Hematopoietic multipotent progenitor cell treated with erythropoietin and hydrocortisone succinate and interleukin-3 and kit ligand, for 8 days (in vitro differentiated cells): Measurements from ENCODE around the gene MYEF2.

Experiments used
- DNase-seq: peaks from one replicate; pipeline ENCODE4 v3.0.0-alpha.2; 2015

The MYEF2 gene

DNA sequence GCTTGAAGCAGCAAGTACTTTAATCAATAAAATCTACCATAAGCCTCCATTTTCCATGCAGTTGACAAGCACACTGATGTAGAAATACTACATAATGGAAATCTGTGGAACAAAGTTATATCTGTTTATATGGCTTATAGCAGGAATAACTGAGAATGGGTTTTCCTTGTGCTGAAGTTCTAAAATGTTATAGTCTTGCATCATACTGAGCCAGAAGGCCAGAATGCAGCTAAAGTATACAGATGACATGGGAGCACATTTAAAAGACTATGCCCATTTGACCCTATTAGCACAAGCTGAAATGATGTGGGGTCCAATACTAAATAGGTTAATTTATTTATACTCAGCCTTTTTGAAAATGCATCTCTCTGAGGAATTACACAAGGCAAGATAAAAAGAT is 32.2 kb downstream of the MYEF2 start:
- no peak for DNase-seq

DNA sequence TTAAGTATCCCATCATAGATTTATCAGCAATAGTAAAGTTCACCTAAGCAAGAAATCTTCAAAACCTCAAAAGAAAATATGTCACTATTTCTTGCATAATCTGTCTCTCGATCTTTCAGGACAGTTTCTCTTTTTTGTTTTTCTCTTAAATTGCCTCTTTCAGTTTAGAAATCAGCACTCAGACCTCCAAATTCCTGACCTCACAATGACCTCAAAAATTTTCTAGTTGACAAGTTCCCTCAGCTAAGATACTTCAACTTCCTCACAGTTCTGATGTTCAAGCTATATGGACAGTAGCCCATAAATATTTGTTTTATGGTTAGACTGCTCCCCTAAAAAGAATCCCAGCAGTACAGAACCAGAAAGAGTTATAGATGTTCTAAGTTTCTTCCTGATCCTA is 33.2 kb downstream of the MYEF2 start:
- no peak for DNase-seq

DNA sequence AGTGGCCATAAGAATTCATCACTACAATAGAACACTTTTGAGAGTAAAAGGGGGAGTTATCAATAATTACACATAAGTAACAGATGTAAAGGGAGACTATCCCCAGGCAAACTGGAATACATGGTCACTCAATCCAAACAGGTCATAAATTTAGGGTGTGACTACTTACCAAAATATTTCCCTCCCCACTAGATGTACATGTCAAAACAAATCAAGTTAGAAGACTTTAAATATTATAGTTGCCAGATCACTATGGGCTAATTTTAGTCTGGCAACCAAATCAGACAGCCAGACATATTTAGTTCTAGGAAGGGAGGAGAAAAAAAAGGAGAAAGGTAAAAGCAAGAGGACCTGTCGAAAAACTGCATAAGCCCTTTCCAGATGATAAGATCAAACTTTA is 34.2 kb downstream of the MYEF2 start:
- DNase-seq, result no peak

DNA sequence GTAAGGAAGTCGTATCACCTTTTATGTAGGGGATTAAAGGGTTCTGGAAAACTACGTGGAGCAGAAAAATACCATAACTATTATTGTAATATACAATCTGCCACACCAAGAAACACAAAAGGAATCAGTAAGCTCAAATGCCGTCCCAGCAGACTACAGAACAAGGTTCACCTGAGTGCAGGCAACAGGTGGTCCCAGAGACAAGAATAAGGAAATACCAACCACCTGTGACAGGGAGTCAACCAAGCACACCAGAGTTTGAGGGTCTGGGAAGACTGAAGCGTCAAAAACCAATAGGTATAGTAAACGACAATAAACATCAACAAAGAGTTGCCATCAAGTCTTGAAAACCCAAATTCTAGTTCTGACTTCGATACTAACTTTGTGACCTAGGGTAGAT is 45.2 kb downstream of the MYEF2 start:
- DNase-seq, result no peak

DNA sequence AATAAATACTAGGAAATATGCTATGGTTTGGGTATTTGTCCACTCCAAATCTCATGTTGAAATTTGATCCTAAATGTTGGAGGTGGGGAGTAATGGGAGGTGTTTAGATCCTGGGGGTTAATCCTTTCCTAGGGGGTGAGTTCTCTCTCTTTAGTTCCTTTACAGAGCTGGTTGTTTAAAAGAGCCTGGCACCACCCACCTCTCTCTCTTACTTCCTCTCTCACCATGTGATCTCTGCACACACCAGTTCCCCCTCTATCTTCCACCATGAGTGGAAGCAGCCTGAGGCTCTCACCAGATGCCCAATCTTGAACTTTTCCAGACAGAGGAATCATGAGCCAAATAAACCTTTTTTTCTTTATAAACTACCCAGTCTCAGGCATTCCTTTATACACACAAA is 46.8 kb downstream of the MYEF2 start:
- DNase-seq, result no peak

DNA sequence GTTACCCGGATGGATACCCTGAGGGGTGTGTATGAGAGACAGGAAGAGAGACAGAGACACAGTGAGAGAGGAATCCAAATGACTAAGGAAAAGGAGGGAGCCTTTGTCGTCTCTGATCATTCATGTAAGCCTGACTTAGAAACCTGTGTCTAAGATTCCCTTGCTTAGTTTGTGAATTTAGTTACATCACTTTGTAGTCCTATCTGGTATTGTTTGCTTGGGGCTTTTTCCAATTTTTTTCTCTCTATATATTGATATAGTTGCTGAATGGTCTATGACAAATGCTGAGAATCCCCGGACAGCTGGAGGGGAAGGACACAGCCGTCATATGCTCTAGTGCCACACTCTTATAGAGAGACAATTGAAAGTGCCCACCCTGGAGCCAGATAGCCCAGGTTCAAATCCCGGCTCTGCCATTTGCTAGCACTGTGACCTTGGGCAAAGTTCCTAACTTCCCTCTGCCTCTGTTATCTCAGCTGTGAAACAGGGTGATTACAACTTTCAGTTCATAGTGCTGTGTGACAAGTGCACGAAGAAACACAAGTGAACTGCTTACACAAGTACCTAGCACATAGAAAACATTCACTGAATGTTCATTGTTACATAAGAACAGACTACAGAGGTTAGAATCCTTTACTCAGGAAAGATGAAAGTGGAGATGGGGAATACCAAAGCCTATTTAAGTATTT is 51.3 kb downstream of the MYEF2 start:
- DNase-seq, result no peak

DNA sequence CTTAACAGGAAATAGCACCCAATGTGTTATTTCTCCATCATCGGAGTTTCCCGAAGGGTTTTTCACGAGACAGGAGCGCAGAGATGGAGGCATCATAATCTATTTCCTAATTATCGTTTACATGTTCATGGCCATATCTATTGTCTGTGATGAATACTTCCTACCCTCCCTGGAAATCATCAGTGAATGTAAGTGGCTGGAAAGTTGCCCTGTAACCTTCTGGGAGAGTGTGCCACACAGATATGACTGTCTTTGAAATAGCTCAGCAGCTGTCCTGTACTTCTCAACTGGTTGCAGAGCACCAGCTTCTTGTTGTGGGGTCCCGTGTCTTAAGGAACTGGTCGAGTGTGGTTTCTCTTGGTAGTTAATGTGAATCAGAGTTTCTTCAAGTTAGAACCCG is 56.2 kb downstream of the MYEF2 start:
- no peak for DNase-seq

DNA sequence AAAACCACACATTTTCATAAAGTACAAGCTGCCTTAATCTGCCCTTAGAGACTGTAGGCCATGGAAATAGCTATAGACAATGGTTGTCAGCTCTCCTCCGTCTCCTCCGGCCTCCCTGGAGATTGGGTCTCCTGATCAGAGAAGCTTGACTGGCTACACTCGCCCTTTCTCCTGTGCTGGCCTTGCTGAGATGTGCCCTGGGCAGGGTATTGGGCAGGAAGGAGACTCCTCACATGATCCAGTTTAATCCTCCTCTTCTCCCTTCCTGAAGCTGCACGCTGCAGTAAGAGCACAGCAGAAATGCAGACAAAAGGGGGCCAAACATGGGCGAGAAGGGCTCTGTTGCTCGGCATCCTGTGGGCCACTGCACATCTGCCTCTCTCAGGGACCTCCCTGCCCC is 57.4 kb downstream of the MYEF2 start, which contains the start of gene SLC24A5:
TSS of gene SLC24A5 (plus strand) at position 246 of the 400 bp plus-strand sequence. CDS start at position 301, 55 bp downstream.
- DNase-seq, result no peak

DNA sequence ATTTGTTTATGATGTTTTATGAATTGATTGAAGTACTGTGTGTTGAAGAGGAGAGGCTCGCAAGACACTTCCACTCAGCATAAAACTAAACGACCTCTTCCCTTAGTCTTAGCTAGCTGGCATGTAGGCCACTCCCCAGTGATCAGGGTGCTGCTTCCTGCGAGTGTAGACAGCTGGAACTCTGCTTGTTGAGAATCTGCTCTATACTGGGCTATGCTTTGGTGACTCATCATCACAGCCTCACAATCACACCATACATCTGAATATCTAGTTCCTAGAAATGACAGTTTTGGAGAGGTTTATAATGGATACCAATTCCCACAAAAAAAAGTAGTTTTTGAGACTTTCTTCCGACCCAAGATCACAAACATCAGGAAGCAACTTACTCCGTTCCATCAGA is 58.8 kb downstream of the MYEF2 start:
- no peak for DNase-seq

DNA sequence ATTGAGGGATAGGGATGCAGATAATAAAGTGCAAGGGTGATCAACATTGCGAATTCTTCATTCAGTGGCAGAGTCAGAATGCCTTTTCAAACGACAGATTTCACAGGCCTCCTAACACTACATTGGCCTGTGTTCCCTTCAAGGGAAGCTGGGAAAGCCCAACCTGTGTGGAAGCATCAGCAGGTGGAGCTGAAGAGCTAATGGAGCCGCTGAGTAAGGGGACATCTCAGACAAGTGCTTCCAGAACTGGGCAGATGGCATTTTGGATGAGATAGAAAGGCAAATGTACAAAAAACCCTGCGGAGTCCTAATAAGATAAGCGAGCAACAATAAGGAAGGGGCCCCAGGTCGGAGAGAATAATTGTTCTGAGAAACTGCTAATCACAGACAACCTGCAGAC is 65.9 kb downstream of the MYEF2 start:
- peak; percentile 10 for DNase-seq

DNA sequence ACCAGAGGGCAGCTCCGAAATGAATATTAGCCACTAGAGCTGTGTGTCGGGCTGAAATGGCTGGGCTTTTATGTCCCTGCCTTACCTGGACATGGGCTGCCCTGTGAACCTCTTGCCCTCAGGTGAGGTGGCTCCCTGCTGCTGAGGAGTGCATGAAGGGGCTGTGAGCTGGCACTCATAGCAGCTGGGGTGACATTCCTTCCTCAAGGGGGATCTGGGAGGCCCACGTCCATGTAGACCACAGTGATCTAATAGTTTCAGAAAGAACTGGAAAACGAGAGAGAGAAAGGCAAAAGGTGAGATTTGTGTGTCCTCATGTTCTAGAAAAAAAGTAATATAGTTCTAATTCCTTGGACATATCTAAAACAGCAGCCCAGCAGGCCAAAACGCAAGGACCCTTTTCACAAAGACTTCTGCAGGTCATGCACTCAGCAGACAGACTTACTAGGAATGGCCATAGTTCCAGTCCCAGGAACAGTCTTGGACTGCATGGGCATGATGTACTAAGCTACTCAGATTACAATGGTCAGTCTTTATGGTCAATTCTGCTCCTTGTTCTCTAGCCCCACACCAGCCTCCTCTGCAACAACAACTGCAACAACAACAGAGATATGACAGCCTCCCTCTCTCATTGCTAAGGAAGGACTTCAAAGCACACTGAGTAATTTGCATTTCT is 68.1 kb downstream of the MYEF2 start:
- DNase-seq, result no peak

DNA sequence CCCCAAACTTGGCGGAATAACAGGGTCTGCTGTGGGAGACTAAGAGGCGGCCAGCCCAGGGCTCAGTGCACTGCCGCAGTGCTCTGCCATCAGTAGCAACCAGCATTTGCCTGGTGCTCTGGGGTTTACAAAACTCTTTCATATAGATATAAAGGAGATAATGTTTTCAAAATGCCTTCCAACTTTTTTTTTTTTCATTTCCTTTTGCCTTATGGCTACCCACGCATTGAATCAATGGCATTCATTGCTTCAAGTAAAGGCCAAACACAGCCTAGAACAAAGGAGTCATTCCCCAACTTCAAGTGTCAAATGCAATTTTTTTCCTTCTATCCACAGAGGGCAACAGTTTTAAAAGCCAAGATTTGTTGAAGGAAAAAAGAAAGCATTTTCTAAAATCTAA is 68.9 kb downstream of the MYEF2 start:
- DNase-seq, result no peak

DNA sequence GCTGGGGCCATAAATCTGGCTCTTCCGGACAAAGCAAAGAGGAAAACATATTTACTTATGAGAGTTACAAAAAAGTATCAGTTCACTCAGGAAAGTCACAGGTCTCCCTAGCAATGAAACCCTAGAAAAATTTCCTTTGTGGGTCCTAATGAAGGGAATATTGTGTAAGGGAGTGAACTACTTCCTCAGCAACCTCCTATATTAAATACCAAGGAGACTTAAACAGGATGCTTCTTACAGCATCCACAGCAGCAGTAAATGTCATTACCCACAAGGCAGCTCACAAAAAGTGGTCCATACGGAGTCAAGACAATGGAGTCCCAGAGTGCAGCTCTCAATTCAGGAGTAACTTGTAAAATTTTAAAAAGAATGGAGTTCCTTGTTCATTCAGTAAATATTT is 72.2 kb downstream of the MYEF2 start:
- DNase-seq, result no peak

DNA sequence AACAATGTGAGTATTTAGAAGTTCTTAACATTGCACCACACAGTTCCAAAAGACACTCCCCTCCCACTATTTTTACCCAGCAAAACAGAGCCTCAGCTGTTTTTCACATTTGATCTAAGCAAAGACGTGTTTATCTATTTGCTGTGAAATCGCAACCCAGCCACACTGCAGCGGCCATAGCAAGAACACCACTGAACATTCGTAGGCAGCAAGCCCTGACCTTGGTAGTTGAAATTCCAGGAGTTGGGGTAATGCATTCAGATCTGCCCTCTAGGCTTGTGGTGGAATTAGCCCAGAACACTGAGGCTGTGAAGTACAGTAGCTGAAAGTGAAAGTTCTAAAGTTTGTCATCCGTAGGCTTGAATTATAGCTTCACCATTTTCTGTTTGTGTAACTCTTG is 74.4 kb downstream of the MYEF2 start:
- DNase-seq, result no peak

DNA sequence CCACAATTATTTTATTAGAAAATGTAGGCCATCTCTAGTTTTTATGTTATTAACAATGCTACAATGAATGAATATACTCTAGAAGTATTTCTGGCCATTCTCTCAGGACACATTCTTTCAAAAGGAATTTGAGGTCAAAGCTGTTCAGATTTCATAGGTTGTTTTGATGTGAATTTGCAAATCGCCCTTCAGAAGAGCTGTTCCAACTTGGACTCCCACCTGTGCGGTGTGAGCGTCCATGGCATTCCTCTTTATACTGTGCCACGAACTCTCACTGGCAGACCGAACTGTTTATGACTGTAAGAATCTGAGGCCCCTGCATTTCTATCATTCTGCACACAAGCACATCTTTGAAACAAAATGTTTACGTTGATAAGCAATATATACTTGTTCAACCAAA is 75.9 kb downstream of the MYEF2 start:
- DNase-seq, result no peak

DNA sequence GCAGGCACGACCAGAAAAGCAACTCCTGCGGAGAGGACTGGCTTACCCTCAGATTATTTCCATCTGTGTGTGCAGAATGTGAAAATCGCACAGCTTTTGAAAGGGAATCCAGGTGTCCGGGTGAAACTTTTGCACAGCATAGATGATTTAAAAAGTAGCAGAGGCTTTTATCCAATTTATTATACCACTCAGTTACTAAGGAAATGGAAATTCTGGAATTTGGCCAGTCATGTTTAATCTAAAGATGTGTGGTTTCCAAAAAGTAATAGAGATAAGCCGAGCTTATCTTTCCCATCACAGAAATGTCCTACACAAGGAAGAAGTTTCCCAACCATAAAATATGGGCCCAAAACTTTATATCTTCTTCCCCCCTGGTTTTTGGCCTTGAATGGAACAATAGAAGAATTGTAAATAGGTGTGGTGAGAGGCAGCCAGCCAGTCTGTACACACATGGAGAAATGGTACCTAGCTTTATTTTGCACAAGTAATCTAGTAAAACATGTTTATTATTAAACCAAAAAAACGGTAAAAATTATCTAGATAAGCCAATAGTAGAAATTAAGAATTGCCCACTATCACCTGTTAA is 76.6 kb downstream of the MYEF2 start:
- DNase-seq, result no peak

DNA sequence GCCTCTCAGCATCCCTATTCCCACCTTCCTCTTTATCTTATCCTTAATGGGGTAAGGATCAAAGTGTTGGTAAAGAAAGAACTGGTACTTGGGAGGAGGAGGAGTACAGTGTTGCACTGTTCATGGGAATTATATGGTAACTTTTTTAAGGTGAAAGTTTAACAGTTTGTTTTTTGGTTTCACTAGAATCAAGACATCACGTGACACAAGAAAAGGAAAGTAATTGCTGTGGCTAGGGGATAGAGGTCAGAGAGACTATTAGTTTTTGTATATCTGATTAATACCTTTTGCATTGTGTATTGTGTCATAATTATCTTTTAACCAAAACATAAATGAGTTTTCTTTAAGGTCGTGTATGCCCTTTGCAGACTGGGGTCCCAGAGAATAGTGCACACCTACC is 80.8 kb downstream of the MYEF2 start:
- no peak for DNase-seq

DNA sequence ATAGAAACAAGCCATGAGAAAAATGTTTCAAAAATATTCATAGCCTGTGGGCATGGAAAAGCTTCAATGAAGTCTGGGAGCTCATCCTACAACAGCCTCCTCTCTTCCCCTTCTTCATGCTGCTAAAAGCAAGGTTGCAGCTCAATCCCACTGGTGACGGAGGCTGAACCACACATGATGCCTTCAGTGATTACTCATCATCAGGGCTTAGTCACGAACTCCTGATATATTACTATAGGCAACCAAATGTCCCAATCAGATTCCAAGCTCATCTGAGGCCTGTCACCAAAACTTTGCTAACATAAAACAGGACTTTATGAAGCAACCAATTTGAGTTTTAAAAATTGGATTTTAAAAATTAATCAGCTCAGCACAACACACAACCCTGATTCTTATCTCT is 81.3 kb downstream of the MYEF2 start:
- DNase-seq, result no peak

DNA sequence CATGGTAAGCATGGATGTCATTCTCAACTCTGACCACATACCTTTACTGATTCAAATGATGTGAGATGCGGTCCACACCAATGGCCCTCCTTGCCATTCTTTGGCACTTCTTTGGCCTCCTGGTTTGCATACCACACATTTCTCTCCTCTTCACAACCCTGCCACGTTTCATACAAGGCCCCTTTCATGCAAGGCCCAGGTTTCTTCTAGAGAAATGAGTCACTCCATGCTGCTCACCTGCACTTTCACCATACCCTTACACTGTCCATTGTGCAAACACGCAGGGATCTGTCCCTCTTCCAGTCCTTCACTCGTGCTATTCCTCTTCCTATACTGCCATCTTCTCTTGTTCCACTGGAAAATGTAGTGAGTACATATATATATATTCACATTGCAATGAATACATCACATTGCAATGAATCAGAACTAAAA is 81.7 kb downstream of the MYEF2 start:
- no peak for DNase-seq

DNA sequence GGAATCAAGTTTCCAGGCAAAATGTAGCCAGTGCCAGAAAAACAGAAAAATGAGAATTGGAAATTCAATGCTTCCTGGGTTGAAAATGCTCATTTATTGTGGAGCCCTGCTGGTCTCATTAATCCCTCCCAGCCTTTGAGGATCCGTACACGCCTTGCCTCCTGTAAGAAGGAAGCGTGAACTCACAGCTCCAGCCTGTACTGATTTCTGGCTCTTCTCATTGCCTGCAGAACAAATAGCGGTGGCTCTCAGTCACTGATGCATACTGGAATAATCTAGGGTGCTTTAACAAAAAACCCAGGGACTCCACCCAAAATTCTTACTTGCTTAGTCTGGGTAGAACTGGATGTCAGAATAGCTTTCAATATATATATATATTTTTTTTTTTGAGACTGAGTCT is 86.6 kb downstream of the MYEF2 start:
- DNase-seq, result no peak

DNA sequence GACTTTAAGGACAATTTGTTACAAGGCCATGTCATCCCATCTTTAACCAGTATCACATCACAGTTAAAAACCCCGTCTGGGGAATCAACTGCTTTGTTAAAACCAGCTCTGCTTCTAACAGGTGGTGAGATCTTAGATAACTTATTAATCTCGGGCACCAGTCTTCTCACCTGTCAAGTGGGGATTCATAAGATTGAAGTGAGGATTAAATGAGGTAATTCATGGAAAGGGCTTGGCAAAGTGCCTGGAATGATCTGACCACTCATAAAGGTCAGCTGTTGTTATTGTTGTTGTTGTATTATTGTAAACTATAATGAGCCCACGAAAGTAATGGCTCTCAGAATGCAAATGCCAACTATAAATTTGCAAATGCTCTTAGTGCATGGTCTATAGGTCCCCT is 87.4 kb downstream of the MYEF2 start:
- no peak for DNase-seq

DNA sequence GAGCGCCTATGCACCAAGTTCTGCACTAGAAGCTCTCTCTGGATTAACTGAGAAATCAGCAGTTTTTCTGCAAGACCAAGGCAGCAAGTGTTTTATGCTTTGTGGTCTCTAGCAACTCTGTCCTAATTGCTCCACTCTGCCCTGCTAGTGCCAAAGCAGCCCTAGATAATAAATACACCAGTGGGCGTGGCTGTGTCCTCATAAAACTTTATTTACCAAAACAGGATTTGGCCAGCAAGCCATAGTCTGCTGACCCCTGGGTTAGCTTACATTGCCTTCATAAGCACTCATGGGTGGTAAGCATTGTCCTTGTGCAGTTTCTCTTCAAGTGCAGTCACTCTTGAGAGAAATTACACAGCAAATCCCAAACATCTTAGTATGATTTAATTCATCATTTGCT is 88.0 kb downstream of the MYEF2 start:
- no peak for DNase-seq

DNA sequence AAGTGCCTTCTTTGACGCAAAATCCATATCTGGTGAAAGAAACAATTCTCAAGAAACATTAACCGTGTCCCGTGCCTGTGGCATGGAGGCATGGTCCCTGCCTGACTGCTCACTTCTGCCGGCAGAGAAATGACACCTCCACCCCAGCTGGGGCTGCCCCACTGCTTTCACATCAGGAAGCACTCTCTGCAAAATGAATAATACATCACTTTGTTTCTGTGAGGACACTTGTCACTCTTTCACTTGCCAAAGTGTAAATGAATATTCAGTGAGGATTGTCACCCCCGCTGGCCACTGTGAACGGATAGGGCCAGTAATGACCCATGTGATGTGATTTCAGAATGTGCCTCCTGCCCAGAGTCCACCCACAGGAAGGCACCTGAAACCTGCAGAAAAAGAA is 88.4 kb downstream of the MYEF2 start:
- no peak for DNase-seq

DNA sequence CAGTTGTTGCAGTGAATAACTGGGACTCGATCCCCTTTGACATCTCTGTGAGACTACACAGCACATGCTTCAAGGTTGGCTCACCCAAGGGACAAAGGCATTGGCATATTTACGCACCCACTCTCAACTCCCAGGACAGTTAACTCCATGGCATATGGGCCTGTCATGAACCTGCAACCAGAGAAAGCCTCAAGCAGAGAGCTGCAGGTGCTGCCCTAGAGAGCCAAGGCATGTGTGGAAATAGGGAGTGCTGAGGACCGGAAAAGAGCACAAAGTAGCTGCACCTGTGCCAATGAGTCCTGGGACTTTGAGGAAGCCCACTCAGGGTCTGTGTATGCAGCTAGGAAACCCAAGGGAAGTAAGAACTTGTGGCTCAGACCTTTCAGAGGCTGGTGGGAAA is 90.3 kb downstream of the MYEF2 start:
- no peak for DNase-seq

DNA sequence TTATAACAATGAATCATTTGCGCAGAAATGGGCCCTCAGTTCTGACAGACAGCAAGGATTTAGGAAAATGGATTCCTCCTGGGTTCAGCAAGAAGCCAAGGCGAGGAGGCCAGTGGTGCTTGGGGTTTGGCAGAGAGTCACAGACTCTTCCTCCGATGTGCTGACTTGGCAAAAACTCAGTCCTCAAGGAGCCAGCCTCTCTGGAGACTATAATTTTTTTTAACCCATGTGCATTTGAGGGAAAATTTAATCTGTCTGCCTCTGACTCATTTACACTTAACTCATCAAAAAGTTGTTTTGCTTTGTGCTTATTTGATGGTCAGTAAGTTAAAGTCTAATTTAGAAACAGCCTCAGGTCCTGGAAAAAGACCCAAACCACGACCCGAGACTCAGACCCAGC is 91.5 kb downstream of the MYEF2 start:
- DNase-seq, result no peak
